Lung (tissue), 12 donors: ENCODE results near the gene SLC6A16. TPM values are rescaled to one million over a fixed set of nuclear protein-coding genes. Genes with fewer than 3 reads are reported as not detected.

Source experiments
- ATAC-seq: fragments of 200-7000 bp; cut with Tn5 transposase; one replicate; pipeline ENCODE4 v1.9.1; 2020; ENCODE audit warnings: moderate number of reproducible peaks; ENCODE audit not compliant: insufficient read depth, low FRiP score
- DNase-seq, 3 donors: peaks; one replicate each; pipeline ENCODE4 v3.0.0-alpha.2; 2013 to 2017
- H3K27ac ChIP-seq, 2 donors: one replicate each; pipeline ENCODE4 v1.5.1; 2013; ENCODE audit warnings: mild to moderate bottlenecking in 2 of 2, moderate library complexity in 2 of 2, control low read depth in 1 of 2, inconsistent platforms in 1 of 2, low read depth in 1 of 2, low read length in 1 of 2
- H3K27me3 ChIP-seq, 3 donors: one replicate each; pipeline ENCODE4 v1.5.1; 2013; ENCODE audit warnings: low read length in 2 of 3; ENCODE audit not compliant: control insufficient read depth in 3 of 3, insufficient read depth in 3 of 3
- H3K36me3 ChIP-seq, 4 donors: one replicate each; pipeline ENCODE4 v1.5.1; 2013; ENCODE audit warnings: low read length in 4 of 4, mild to moderate bottlenecking in 1 of 4, moderate library complexity in 1 of 4; ENCODE audit not compliant: control insufficient read depth in 4 of 4, insufficient read depth in 4 of 4
- H3K4me1 ChIP-seq, 5 donors: one replicate each; pipeline ENCODE4 v1.5.1; 2013; ENCODE audit warnings: low read length in 5 of 5, mild to moderate bottlenecking in 2 of 5, moderate library complexity in 1 of 5; ENCODE audit not compliant: control insufficient read depth in 5 of 5, insufficient read depth in 5 of 5
- H3K4me3 ChIP-seq: one replicate; pipeline ENCODE4 v1.5.1; 2013; ENCODE audit warnings: mild to moderate bottlenecking, control low read depth, moderate library complexity
- H3K9ac ChIP-seq, 2 donors: one replicate each; pipeline ENCODE4 v1.5.1; 2013; ENCODE audit warnings: low read length in 2 of 2, control low read depth in 1 of 2; ENCODE audit not compliant: insufficient read depth in 1 of 2
- H3K9me3 ChIP-seq, 4 donors: one replicate each; pipeline ENCODE4 v1.5.1; 2013; ENCODE audit warnings: low read length in 3 of 4, mild to moderate bottlenecking in 1 of 4, moderate library complexity in 1 of 4; ENCODE audit not compliant: control insufficient read depth in 4 of 4, insufficient read depth in 3 of 4
- CTCF ChIP-seq: IDR thresholded peaks from 2 replicates; pipeline ENCODE4 v1.5.1; 2012; ENCODE audit warnings: mild to moderate bottlenecking; ENCODE audit errors: control extremely low read depth, extremely low read depth
- WGBS, 2 donors: extraction: QIAGEN DNeasy Blood & Tissue Kit; methylation state at CpG; one replicate each; pipeline ENCODE4 v1.1.7; 2013; 5-methylcytosine and 5-hydroxymethylcytosine counted together
- polyA plus RNA-seq, 2 donors: library from polyadenylated mRNA; stranded (reverse); fragments of 200-250 nt; gene quantifications; one replicate each; pipeline ENCODE4 v1.2.1, GENCODE V29; 2013
- total RNA-seq, 2 donors: library from RNA; depleted of rRNA in 1 of 2; stranded (reverse); fragments of >200 nt in 1 of 2; gene quantifications; one replicate each; pipeline ENCODE4 v1.2.1, GENCODE V29; 2014 to 2021
- donor health status: control.
- donor health status: control.
- donor health status: Bipolar disorder and iron deficiency.
- donor health status: healthy.
- donor health status: DM: yes; HTN: yes; CAD: no.

Gene SLC6A16
- total and polyA plus RNA-seq, 4 donors = 0.93 to 2.5 (median 2.1) TPM

GRCh38 chr19:49355909-49356353 is 30.9 kb upstream of the SLC6A16 start:
- no peak overlapping the region for H3K9ac ChIP-seq
- no peak for DNase-seq
- peak; percentile 41 for ATAC-seq
- no peaks in the 10 kb centered on the region for H3K27me3 ChIP-seq
- no peaks in the 10 kb centered on the region for H3K9me3 ChIP-seq
- H3K4me3 ChIP-seq = no peak overlapping the region
- 20 to 34% methylated on average over 12 of the region's 12 CpGs for WGBS, 2 donors
- TF ChIP-seq CTCF = no peak
- H3K4me1 ChIP-seq = peaks cover 0 to 23% (median 16%) of the 10 kb centered on the region in 5 donors
- H3K36me3 ChIP-seq = peaks cover 4 to 53% (median 25%) of the 10 kb centered on the region in 4 donors
- peak overlapping the region in 1 of 2 donors; percentile 40 for H3K27ac ChIP-seq

GRCh38 chr19:49349567-49349966 is 24.6 kb upstream of the SLC6A16 start:
- DNase-seq = no peak
- Histone ChIP-seq H3K9ac (no peak overlapping the region), H3K27ac (no peak overlapping the region), H3K4me3 (no peak overlapping the region), H3K36me3 (peaks cover 21 to 59% (median 33%) of the 10 kb centered on the region in 4 donors), H3K27me3 (no peaks in the 10 kb centered on the region), H3K9me3 (peaks cover 0 to 2% (median 0%) of the 10 kb centered on the region in 4 donors), H3K4me1 (peaks cover 0 to 4% (median 0%) of the 10 kb centered on the region in 5 donors)
- TF ChIP-seq CTCF = no peak
- WGBS, 2 donors = 91 to 95% methylated on average over 2 of the region's 2 CpGs
- no peak for ATAC-seq

- peaks cover 19 to 56% (median 32%) of the 10 kb centered on the region in 4 donors for H3K36me3 ChIP-seq
- peaks cover 0 to 2% (median 0%) of the 10 kb centered on the region in 4 donors for H3K9me3 ChIP-seq
- ATAC-seq (no peak), DNase-seq (no peak)
- no peak overlapping the region for H3K4me3 ChIP-seq
- H3K27me3 ChIP-seq = no peaks in the 10 kb centered on the region
- TF ChIP-seq CTCF = no peak
- 92 to 93% methylated on average over 12 of the region's 12 CpGs for WGBS, 2 donors
- H3K9ac ChIP-seq = no peak overlapping the region
- peaks cover 0 to 4% (median 0%) of the 10 kb centered on the region in 5 donors for H3K4me1 ChIP-seq
- H3K27ac ChIP-seq = no peak overlapping the region
Measured at GRCh38 chr19:49348305-49349189, 23.6 kb upstream of the SLC6A16 start.
